HEK293T (cell line): ENCODE data around the gene MUCL3.

Source experiments
- CTCF ChIA-PET: fragments of 350-600 bp; formaldehyde crosslinking; extraction: SDS; loops from one replicate; lab custom pipeline; 2021; ENCODE audit warnings: antibody characterized with exemption, inconsistent platforms; lab: Yijun Ruan, JAX
- POLR2A ChIA-PET: fragments of 350-600 bp; formaldehyde crosslinking; extraction: SDS; loops from one replicate; lab custom pipeline; 2020; ENCODE audit warnings: antibody characterized with exemption, inconsistent platforms; lab: Yijun Ruan, JAX
- DNase-seq: peaks from one replicate; pipeline ENCODE4 v3.0.0; 2012; ENCODE audit warnings: mixed read lengths; ENCODE audit errors: extremely low spot score
- ARNT ChIP-seq: fragments of 450-650 bp; IDR thresholded peaks from 2 replicates; pipeline ENCODE4 v1.6.1; 2017; ENCODE audit warnings: mild to moderate bottlenecking
- BHLHE40 ChIP-seq: fragments of 450-650 bp; IDR thresholded peaks from 2 replicates; pipeline ENCODE4 v1.6.1; 2016; ENCODE audit warnings: mild to moderate bottlenecking, moderate library complexity, borderline replicate concordance
- CTBP1 ChIP-seq: fragments of 450-650 bp; IDR thresholded peaks from 2 replicates; pipeline ENCODE4 v1.6.1; 2016; ENCODE audit warnings: borderline replicate concordance
- ELF4 ChIP-seq: fragments of 450-650 bp; IDR thresholded peaks from 2 replicates; pipeline ENCODE4 v1.6.1; 2017; ENCODE audit warnings: antibody characterized with exemption
- FOXA1 ChIP-seq: fragments of 450-650 bp; IDR thresholded peaks from 2 replicates; pipeline ENCODE4 v1.6.1; 2016; ENCODE audit warnings: mild to moderate bottlenecking
- FOXK2 ChIP-seq: fragments of 450-650 bp; IDR thresholded peaks from 2 replicates; pipeline ENCODE4 v1.6.1; 2016; ENCODE audit warnings: mild to moderate bottlenecking
- FOXM1 ChIP-seq: fragments of 450-650 bp; IDR thresholded peaks from 2 replicates; pipeline ENCODE4 v1.6.1; 2017; ENCODE audit warnings: mild to moderate bottlenecking, borderline replicate concordance
- HDGF ChIP-seq: fragments of 450-650 bp; IDR thresholded peaks from 2 replicates; pipeline ENCODE4 v1.6.1; 2017; ENCODE audit warnings: antibody characterized with exemption, borderline replicate concordance
- L3MBTL2 ChIP-seq: fragments of 450-650 bp; conservative IDR thresholded peaks from 2 replicates; pipeline ENCODE4 v1.6.1; 2016; ENCODE audit warnings: mild to moderate bottlenecking
- LEF1 ChIP-seq: fragments of 450-650 bp; IDR thresholded peaks from 2 replicates; pipeline ENCODE4 v1.6.1; 2017; ENCODE audit warnings: mild to moderate bottlenecking, borderline replicate concordance
- NFRKB ChIP-seq: fragments of 450-650 bp; IDR thresholded peaks from 2 replicates; pipeline ENCODE4 v1.6.1; 2016; ENCODE audit warnings: mild to moderate bottlenecking, moderate library complexity
- SP1 ChIP-seq: fragments of 450-650 bp; IDR thresholded peaks from 2 replicates; pipeline ENCODE4 v1.6.1; 2017
- SUZ12 ChIP-seq: fragments of 450-650 bp; IDR thresholded peaks from 2 replicates; pipeline ENCODE4 v1.6.1; 2016; ENCODE audit warnings: mild to moderate bottlenecking
- TARDBP ChIP-seq: fragments of 450-650 bp; IDR thresholded peaks from 2 replicates; pipeline ENCODE4 v1.6.1; 2016
- ZNF384 ChIP-seq: fragments of 450-650 bp; IDR thresholded peaks from 2 replicates; pipeline ENCODE4 v1.6.1; 2016
- TF ChIP-seq, protein P1 (sequence below): fragments of 450-650 bp; IDR thresholded peaks from 2 replicates; pipeline ENCODE4 v1.6.1; 2016

The MUCL3 gene

GRCh38 chr6:30912746-30913520 lies 27.8 kb upstream of the MUCL3 start:
- ChIA-PET CTCF (interaction anchor here (0.8 to 4.0 kb wide), 6 partner anchors 16 to 177 kb away, joined by 3 to 23 read pairs (median 4); no protein-coding TSS in a partner anchor), POLR2A (interaction anchor here (1.2 to 1.7 kb wide), 10 partner anchors 9 to 689 kb away, joined by 3 to 10 read pairs (median 4); partner anchors contain the start of gene DDR1)
- TF ChIP-seq NFRKB = no peak
- TF ChIP-seq HDGF = no peak
- no peak for TF ChIP-seq SP1
- no peak for TF ChIP-seq ZNF384
- TF ChIP-seq ARNT = no peak
- no peak for TF ChIP-seq CTBP1
- TF ChIP-seq LEF1 = no peak
- no peak for TF ChIP-seq L3MBTL2
- no peak for TF ChIP-seq BHLHE40
- TF ChIP-seq TARDBP = no peak
- DNase-seq = no peak

DNA sequence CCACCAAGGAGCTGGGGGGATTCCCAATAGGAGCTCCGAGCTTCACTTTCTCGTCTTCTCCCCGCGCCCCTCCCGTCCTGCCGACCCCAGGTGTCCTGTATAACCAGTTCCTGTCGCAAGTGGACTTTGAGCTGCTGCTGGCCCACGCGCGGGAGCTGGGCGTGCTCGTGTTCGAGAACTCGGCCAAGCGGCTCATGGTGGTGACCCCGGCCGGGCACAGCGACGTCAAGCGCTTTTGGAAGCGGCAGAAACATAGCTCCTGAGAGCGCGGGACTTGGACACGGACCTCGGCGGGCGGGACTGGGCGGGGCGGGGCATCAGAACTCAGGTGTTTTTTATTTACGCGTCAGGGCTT lies 27.1 kb upstream of the MUCL3 start:
- no peak for DNase-seq
- TF ChIP-seq L3MBTL2 (no peak), ELF4 (no peak), FOXA1 (no peak), NFRKB (no peak), SP1 (no peak), SUZ12 (no peak), LEF1 (no peak), ZNF384 (no peak)
- TF ChIP-seq, protein P1, sequence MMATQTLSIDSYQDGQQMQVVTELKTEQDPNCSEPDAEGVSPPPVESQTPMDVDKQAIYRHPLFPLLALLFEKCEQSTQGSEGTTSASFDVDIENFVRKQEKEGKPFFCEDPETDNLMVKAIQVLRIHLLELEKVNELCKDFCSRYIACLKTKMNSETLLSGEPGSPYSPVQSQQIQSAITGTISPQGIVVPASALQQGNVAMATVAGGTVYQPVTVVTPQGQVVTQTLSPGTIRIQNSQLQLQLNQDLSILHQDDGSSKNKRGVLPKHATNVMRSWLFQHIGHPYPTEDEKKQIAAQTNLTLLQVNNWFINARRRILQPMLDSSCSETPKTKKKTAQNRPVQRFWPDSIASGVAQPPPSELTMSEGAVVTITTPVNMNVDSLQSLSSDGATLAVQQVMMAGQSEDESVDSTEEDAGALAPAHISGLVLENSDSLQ = no peak
- CTCF ChIA-PET = interaction anchor here (0.8 to 4.0 kb wide), 9 partner anchors 17 to 176 kb away, joined by 3 to 37 read pairs (median 5); no protein-coding TSS in a partner anchor
- POLR2A ChIA-PET = interaction anchor here (0.6 to 1.8 kb wide), 18 partner anchors 9 to 689 kb away, joined by 3 to 10 read pairs (median 4); partner anchors contain the start of genes DDR1 and MDC1

DNA sequence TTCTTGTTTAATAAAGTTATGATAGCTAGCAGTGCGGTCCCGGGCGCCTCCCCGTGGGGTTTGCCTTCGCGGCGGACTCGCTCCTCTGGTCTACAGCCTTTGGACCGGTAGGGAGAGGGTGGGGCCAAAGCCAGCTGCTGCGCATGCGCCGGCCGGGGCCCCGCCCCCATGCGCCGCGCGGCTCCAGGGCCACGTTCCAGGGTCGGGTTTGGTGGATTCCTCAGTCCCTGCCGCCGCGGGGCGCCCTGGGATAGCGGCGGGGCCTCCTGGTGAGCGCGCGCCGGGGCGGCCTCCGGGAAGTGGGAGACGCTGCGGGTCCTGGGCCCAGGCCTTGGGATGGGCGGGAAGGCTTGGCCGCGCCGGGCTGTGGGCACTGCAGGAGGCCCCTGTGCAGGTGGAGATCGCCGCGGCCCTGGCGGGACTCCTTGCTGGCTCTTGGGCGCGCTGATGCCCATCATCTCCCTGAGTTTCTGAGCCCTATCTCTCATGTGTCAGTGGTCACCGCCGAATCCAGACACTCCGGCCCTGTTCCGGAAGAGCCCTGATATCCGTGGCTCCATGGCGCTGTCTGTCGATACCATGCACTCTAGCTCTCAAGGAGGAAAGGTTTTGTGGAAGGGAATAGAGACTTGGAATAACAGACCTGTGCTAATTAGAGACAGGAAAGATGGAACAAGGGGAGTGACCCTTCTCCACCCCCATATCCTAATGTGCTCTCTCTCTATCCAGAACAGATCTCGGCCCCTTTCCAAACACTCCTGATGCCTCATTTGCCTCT lies 26.5 kb upstream of the MUCL3 start, which contains the start of gene VARS2:
VARS2 (plus strand) TSS at position 163 of the 778 bp plus-strand sequence; CDS start at position 762, 599 bp downstream.
- DNase-seq = peak; percentile 95
- TF ChIP-seq L3MBTL2 (peak; percentile 41; the same call in 1 of the 2 replicates), CTBP1 (no peak), ELF4 (no peak), ARNT (no peak), ZNF384 (no peak)
- ChIA-PET POLR2A (interaction anchor here (0.6 to 1.8 kb wide), 20 partner anchors 9 to 688 kb away, joined by 3 to 10 read pairs (median 4); partner anchors contain the start of genes DDR1 and MDC1), CTCF (interaction anchor here (0.8 to 4.0 kb wide), 10 partner anchors 18 to 175 kb away, joined by 3 to 37 read pairs (median 4); no protein-coding TSS in a partner anchor)

DNA sequence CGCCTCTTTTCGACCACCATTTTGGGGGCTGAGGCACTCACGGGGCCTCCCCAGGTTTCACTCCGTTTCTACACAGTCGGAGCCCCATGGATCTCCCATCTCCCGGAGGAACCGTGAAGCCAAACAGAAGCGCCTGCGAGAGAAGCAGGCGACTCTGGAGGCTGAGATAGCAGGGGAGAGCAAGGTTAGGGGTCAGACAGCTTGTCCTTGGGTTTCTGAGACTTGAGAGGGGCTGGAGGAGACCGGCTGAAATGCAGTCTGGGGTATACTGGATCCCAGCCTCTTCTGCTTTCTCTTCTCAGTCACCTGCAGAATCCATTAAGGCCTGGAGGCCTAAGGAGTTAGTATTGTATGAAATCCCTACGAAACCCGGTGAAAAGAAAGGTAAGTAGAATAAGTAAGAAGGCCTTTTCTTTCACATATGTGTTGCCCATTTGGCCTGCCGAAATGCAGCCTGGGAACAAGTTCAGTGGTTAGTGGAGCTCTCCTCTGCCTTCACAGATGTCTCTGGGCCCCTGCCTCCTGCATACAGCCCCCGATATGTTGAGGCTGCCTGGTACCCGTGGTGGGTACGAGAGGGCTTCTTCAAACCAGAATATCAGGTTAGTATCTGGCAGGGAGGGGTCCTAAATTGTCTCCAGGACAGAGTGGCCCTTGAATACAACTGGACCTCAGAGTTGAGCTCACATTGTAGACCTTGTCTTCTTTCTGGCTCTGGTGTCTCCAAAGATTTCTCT lies 25.8 kb upstream of the MUCL3 start:
- TF ChIP-seq NFRKB = no peak
- TF ChIP-seq HDGF = no peak
- no peak for TF ChIP-seq BHLHE40
- TF ChIP-seq ZNF384 = no peak
- no peak for TF ChIP-seq TARDBP
- no peak for TF ChIP-seq CTBP1
- TF ChIP-seq FOXM1 = no peak
- no peak for TF ChIP-seq ELF4
- TF ChIP-seq SUZ12 = no peak
- no peak for TF ChIP-seq FOXA1
- no peak for TF ChIP-seq LEF1
- TF ChIP-seq SP1 = no peak
- no peak for TF ChIP-seq ARNT
- no peak for TF ChIP-seq L3MBTL2
- TF ChIP-seq, protein P1 = no peak
- no peak for TF ChIP-seq FOXK2

DNA sequence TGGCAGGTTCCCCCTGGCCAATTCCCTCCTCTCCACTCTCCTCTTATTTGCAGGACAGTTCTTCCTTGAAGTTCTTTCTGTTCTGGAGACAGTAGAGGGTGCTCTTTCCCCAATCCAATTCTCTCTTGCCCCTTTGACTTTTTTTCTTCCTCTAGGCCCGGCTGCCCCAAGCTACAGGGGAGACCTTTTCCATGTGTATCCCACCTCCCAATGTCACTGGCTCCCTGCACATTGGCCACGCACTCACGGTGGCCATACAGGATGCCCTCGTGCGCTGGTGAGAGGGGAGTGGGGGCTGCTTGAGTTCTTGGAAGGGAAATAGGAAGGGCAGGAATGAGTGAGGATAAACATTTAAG lies 25.2 kb upstream of the MUCL3 start:
- POLR2A ChIA-PET = interaction anchor here (1.2 kb wide), 2 partner anchors 40 to 163 kb away, joined by 3 to 5 read pairs; no protein-coding TSS in a partner anchor
- peak; percentile 71 for DNase-seq
- TF ChIP-seq FOXK2 (no peak), SUZ12 (no peak)
- CTCF ChIA-PET = interaction anchor here (0.7 to 4.0 kb wide), 10 partner anchors 9 to 172 kb away, joined by 3 to 37 read pairs (median 4); no protein-coding TSS in a partner anchor

More for the DNA sequence above, 25.8 kb upstream of the MUCL3 start:
- no peak for DNase-seq
- CTCF ChIA-PET = interaction anchor here (0.8 to 4.0 kb wide), 8 partner anchors 33 to 172 kb away, joined by 3 to 37 read pairs (median 5); no protein-coding TSS in a partner anchor
- POLR2A ChIA-PET = interaction anchor here (1.2 to 1.8 kb wide), 5 partner anchors 11 to 172 kb away, joined by 3 to 7 read pairs (median 5); no protein-coding TSS in a partner anchor

DNA sequence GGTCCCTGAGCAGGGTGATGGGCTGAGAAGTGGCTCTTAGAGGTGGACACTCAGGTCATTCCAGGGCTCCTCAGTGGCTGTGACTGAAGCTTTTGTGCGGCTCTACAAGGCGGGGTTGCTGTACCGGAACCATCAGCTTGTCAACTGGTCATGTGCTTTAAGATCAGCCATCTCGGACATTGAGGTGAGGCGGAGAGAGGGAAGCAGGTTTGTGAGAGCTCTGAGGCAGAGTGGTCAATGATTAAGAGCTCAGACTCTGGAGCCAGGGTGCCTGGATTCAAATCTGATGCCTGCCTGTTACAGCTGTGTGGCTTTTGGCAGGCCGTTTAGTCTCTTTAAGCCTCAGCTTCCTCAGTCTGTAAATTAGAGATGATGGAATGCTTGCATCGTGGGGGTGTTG lies 23.7 kb upstream of the MUCL3 start:
- ChIA-PET POLR2A (interaction anchor here (0.6 to 1.1 kb wide), 4 partner anchors 8 to 25 kb away, joined by 3 to 4 read pairs (median 4); no protein-coding TSS in a partner anchor), CTCF (no interaction called here)
- no peak for DNase-seq
- TF ChIP-seq NFRKB = no peak
- no peak for TF ChIP-seq ZNF384
- TF ChIP-seq FOXA1 = no peak
- no peak for TF ChIP-seq FOXM1
- TF ChIP-seq, protein P1 = no peak
- no peak for TF ChIP-seq SUZ12
- TF ChIP-seq TARDBP = no peak
- TF ChIP-seq ARNT = no peak
- TF ChIP-seq ELF4 = no peak
- TF ChIP-seq LEF1 = no peak
- TF ChIP-seq SP1 = no peak
- no peak for TF ChIP-seq FOXK2
- TF ChIP-seq BHLHE40 = no peak
- TF ChIP-seq L3MBTL2 = no peak
